ENCODE results near the gene RBM33.

The RBM33 gene

DNA sequence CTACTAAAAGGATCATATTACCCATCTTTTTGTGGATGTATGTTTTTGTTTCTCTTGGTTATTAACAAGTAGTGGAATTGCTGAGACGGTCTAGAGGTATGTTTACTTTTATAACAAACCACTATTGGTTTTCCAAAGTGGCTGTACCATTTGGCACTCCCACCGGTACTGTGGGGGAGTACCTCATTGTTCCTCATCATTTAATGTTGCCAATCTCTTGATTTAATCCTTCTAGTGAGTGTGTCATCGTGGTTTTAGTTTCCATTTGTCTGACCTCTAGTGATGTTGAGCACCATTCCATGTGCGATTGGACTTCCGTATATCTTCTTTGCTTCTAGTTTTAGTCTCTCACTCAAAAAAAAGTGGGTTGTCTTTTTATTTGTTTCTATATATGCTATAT, 50.4 kb downstream of the RBM33 start:
- no peak for FAIRE-seq

DNA sequence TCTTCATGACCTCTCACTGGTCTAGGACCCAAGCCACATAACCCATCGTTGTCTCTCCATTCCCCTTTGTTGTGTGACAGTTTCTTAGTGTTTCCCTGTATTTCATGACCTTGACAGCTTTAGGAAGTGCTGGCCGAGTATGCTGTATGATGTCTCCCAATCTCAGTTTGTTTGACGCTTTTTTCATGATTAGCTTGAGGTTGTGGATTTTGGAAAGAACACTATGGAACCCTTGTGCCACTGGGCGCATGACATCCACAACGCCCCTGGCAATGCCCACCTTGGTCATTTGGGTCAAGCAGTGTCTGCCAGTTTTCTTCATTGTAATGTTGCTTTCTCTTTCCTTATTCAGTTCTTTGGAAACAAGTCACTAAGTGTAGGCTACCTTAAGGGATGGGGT, 52.3 kb downstream of the RBM33 start:
- FAIRE-seq = no peak

DNA sequence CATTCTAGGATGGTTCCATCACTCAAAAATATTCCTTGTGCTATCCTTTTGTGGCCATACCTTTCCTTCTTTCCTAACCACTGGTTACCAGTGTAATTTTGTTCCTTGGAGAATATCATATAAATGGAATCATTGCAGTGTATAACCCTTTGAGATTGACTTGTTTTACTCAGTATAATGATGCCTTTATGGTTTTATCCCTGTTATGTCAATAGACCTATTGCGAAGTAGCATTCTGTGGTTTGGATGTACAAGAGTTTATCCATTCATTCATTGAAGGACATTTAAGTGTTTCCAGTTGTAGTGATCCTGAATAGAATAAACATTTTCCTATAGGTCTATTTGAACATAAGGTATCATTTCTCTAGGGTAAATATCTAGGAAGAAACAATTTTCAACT, 54.2 kb downstream of the RBM33 start:
- no peak for FAIRE-seq

DNA sequence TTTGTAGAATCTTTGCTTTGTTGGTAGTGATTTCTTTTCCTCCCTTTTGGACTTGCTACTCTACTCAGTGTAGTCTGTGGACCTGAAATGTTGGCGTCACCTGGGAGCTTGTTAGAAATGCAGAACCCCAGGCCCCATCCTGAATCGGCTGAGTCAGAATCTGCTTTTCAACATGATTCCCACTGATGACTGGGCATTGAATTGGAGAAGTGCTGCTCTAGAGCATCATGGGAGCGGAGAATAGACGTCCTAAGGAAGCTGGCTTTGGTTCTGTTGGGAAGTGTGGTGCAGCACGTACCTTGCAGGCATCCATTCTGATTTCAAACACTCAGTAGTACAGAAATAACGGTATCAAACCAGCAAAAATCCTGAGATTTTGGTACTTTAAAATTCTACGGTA, 54.7 kb downstream of the RBM33 start:
- no peak for FAIRE-seq

DNA sequence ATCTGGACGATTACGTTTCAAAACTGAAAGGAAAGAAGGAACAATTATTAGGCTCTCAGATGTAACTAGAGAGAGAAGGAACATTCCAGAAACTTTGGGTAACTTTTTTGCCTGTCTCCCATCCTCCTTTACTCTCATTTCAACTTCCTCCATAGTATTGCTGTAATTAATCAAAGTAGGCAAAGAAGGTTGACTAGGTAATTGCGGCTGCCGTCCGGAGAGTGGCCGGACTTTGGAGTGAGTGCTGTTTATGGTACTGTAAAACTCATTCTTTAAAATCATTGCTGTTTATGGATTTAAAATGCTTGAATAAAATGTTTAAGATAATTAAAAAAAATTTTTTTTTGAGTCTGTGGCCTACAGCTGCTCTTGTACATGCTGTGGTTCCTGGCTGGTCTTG, 56.4 kb downstream of the RBM33 start:
- FAIRE-seq = no peak

DNA sequence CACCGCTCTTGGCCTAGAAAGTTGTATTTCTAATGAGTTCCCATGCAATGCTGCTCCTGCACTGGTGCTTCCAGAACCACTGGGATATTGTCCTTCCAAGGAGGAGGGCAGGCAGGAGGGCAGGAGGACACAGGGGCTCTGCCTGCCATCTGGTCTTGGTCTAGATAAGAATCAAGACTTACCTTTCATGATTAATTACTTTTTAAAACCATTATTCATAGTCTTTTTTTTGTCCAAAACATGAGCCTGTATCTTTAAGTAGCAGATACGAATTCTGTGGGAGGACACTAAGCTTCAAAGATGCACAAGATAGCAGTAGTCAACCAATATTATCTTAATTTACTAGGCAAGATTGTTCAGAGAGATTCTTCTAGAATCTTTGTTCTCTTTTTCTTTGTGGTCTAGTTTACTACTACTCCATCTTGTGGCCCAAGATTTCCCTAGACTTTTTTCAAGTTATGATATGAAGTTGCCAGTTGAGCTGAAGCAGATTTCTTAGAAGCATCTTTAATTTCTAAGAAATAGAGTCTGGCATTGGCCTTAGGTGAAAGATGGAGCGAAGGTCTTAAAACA, 57.6 kb downstream of the RBM33 start:
- no peak for FAIRE-seq

DNA sequence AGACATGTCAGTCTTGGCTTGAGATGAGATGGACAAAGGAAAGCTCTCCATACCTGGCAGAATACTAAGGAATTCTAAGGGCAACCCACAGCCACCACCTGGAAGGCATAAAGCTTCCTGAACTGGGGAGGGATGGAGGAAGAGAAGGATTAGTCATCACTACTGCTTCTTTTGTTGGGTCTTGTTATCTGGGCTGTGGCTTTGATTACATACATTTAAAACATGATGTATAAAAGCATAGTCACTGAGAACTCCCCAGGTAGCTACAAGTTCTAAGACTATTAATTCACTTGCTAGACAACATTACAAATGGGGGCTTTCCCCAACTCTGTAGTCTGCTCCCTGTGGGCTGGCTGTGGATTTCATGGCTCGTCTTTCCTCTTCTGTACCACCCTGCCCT, 58.2 kb downstream of the RBM33 start:
- no peak for FAIRE-seq

DNA sequence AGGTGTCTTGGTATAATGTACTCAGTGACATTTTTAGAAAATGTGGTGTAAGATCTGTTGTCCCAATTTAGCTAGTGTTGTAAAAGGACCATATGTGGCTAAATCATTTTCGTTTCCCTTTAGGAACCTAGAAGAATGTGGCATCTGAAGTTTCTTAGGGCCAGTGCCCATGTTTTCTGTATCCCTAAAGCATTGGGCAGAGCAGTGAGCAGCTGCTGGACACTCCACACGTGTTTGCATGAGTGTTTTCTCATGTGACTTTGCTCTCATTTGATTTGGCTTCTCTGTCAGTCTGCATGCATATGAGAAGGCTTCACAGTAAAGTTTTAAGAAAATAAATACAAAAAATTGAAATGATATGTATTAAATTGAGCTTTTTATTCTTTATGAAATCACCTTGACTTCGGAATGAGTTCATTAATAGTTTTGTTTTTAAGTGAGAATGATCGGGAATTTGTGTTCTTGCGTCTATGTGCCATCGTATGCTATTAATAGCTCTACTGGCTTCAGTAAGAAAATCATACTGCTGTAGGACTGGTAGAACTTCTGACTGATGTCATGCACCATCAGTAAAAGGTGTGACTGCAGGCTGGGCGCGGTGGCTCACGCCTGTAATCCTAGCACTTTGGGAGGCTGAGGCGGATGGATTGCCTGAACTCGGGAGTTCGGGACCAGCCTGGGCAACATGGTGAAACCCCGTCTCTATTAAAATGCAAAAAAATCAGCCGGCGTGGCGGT, 61.3 kb downstream of the RBM33 start:
- no peak for FAIRE-seq

DNA sequence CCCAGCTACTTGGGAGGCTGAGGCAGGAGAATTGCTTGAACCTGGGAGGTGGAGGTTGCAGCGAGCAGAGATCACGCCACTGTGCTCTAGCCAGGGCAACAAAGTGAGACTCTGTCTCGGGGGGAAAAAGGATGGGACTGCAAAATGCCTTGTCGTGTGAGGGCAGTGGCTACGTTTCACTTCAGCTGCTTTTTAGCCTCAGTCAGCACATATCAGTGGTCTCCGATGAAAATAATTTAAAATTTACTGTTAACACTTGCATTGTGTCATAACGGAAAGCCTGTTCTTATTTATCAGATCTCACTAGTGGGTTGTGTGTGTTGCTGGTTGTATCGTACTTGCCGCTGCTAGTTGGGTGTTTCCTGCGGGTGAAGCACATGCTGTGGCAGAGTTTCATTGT, 61.9 kb downstream of the RBM33 start:
- no peak for FAIRE-seq

DNA sequence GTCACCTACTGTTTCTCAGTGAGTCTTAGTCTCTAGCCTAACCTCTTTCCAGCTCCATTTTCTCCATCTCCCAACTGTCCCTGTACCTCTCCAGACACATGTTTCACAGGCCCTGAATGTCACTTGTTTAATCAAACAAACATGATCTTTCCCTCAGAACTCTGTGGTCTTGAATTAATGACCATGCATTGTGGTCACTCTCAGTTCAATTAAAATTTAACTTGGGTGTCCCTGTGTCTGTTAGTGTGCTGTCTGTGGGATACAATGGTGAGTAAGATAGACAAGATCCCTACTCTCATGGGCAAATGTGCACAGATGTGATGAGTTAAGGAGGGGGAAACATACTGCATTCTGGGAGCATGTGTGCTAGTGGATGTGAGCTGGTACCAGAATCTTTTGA, 65.0 kb downstream of the RBM33 start:
- FAIRE-seq = no peak

DNA sequence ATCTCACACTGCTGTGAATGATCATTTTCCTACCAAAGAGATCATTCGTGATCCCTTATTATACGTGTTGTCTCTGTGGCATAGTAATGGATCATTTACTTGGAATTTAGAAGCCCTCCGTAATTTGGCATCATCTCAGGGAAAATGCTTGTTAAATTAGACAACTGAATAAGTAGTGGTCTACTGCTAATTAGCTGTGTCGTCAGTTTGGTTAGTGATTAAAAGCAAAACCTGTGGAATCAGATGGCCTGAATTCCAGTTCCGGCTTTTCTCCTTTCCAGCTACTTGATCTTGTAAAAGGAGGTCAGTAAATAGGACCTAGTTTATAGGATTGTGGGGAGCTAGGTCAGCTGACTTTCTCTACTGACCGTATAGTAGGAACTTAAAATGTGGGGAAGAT, 65.6 kb downstream of the RBM33 start:
- FAIRE-seq = no peak

DNA sequence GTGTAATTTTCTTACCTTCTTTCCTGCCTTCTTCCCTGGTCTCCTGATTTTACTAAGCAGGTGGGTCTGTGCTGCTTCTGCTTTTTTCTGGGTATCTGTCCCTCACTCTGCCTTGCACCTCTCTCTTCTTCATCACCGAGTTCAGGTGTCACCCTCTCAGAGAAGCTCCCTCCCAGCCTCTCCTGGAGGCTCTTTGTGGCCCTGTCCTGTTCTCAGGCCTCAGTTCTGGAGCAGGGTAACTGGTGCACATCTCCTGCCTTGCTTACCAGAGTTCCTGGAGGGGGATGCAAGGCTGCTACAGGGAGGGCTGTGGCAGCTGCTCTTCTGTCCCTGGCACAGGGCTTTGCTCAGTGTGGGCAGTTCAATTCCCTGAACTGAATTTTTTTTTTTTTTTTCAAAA, 66.1 kb downstream of the RBM33 start:
- no peak for FAIRE-seq

DNA sequence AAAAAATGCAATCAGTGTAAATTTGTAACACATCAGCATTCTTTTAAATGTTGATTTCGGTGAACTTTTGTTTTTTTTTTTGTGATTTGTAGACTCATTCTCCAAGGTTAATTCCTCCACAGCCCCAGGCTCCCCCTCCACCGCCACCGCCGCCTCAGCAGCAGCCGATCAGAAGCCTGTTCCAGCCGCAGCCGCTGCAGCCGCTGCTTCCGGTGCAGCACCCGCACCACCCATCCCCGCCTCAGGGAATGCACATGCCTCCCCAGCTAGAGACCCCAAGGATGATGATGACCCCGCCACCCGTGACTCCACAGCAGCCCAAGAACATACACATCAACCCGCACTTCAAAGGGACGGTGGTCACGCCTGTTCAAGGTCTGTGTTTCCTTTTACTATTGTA, 66.6 kb downstream of the RBM33 start:
- FAIRE-seq = no peak

DNA sequence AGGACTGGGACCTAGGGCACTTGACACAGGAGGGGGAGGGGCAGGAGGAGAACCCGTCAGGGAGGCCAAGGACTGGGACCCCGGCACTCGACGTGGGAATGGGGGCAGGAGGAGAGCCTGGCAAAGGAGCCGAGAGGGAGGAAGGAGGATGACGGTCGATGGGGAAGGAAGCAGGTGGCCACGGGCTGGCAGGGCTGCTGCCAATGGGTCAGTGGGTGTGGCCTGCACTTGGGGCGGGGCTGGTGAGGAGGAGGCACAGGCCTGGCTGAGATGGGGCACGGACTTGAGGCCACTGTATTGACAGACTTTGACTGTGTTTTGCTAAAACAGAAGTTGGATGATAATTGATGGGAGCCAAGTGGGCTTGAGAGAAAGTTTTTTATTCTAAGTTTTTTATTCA, 68.9 kb downstream of the RBM33 start:
- FAIRE-seq = no peak

DNA sequence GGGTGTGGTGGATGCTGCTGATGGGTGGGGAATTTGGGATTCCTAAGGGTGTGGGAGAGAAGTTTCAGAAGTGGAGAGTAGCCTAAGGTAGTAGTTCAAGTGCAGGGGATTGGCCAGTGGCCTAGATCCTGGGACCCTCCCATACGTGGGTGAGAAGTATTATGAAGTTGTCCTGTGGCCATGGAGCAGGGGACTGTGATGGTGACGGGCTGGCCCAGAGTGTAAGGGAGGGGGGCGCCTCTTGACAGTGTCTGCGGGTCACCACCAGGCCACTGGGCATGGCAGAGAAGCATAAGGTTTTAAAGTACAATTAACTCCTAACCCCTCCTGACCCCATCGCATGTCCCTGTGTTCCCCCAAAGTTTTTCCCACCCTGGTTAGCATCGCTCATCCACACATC, 70.2 kb downstream of the RBM33 start:
- FAIRE-seq = no peak

DNA sequence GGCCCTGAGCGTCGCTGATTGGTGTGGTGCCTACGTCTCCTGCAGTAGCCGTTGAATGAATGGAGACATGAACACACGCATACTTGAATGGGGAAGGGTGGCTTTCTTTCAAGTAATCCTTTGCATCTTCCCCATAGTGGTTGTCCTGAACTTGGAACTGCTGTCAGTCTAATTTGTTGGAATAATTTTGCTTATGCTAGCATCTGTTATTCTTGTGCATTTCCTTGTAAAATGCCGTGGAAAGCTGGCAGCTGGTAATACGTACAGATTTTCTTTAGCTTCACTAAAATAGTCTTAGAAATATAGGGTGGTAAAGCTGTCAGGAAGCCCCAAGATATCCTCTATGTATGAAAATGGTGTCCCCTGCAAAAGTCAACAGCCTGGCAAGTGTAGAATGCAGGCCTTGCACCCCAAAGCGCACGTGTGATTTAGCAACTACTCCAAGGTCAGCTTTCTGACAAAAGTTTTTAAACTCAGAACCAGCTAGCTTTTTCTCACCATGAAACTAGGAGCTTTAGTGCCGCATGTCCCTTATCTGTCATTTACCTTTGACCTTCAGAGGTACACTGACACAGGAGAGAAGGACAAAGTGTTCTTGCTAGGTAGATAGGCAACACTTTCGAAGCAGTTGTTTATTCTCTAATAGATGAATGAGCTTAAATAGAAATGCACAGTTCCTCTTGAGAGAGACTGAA, 70.8 kb downstream of the RBM33 start:
- FAIRE-seq = no peak

DNA sequence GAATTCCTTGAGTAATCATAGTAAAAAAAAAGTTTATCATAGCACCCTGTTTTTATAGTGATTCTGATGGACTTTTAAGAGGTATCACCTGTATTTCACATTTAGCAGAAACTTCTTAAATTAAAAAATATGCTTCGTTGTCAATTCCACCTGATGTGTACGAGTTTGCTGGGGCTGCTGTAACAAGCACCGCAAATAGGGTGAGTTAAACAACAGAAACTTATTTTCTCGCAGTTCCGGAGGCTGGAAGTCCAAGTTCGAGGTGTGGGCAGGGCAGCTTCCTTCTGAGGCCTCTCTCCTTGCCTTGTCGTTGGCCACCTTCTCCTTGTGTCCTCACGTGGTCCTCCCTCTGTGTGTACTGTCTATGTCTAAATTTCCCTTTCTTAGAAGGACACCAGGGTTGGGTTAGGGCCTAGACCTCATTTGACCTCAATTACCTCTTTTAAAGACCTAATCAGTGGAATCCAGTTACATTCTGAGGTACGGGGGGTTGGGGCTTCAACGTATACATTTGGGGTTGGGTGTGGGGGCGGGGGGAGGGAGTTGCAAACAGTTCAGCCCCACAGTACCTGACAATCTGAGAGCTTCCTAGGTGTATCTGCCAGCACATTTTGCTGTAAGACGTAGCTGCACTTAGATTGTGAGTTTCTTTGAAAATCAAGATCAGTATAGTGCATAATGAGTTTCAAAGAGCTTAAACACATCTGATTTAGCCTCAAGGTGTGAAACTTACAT, 72.7 kb downstream of the RBM33 start:
- FAIRE-seq = no peak

DNA sequence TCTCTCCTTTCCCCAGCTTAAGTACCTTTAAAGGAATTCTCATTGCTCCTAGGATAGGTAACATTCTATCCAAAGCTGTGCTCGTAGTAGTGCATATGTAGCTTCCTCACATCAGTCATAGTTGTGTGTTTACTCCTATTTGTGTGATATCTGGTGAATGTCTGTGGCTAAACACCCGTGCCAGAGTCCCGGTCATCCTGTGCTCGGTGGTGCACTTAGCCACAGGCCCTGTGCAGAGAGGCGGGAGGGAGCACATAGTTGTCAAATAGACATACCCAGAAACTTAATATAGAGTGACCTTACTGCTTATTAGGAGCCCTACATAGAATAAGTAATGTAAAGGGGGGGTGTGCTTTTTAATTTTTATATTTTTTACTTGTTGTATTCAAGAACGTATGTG, 76.6 kb downstream of the RBM33 start:
- no peak for FAIRE-seq

DNA sequence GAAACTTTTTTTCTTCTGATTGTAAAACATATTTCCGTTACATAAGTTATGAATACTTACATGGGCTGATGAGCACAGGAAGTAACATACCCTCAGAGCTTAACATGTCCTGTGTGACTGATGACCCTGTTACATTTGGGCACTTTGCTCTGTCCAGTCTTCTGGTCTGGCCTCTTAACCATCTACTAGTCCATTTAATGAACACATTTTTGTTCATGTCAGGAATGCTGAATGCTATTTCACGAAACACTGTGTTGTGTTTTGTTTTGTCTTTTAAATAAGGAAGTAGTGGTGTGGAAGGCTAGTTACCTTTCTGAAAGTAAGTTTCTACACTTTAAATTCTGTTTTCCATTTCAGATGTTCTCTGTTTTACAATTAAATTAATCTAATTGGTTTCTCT, 77.7 kb downstream of the RBM33 start:
- FAIRE-seq = no peak

DNA sequence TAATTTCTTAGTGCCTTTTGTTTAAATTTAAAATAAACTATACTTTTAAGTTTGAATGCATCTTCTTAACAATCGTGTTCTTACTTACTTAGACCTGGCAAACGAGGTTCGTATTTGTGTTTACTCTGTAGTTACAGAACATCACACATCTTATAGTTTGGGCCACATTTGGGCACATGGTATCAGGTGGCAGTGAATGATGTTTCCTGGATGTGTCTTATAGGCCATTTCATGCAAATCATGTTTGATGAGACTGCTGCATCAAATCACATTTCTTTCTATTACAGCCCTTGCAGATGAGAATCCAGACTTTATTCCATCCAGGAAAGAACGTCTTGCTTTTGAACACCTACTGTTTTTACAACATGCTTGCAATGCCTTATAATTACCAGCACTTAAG, 78.5 kb downstream of the RBM33 start:
- no peak for FAIRE-seq

DNA sequence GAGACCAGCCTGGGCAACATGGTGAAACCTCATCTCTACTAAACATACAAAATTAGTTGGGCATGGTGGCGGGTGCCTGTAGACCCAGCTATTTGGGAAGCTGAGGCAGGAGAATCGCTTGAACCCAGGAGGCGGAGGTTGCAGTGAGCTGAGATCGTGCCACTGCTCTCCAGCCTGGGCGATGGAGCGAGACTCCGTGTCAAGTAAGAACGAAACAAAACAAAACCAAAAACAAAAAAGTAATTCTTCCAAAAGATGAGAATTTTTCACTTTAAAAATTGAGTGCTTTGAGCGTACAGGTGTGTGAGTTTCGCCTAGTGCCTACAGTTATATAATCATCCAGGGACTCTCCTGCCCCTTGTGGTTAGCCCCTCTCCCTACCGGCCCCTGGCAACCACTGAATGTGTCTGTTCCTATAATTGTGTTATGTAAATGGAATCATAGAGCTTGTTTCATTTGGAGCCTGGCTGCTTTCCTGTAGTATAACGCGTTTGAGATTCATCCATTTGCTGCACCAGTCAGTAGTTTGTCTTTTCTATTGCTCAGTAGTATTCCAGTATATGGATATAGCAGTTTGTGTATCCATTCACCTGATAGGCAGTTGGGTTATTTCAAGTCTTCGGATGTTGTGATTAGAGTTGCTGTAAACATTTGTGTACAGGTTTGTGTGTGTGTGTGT, 80.0 kb downstream of the RBM33 start:
- FAIRE-seq = no peak

DNA sequence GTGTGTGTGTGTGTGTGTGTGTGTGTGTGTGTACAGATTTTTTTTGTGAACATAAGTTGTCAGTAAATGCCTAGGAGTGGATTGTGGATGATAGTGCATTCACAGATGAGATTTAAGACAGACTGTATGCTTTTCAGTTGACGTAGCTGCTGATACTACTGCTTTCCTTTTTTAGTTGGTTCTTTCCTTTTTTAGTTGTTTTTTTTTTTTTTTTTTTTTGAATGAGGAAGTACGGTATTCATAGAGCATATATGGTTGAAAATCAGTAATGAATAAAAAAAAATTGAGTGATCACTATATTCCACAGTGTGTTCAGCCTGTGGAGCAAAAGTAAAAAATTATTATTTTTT, 80.5 kb downstream of the RBM33 start:
- no peak for FAIRE-seq

DNA sequence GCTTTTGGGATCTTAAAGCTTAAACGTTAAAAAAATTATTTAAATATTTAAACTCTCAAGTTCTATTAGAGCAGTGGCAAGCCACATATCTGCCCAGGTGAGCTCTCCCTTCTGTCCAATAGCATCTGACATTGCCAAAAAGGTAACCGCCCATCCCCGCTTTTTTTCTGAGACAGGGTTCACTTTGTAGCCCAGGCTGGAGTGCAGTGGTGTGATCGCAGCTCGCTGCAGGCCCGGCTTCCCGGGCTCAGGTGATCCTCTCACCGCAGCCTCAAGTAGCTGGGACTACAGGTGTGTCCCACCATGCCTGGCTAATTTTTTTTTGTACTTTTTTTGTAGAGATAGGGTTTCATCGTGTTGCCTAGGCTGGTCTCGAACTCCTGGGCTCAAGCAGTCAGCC, 83.2 kb downstream of the RBM33 start:
- FAIRE-seq = no peak

All from islet of Langerhans (tissue), 1 donor.